ENCODE data around the gene THSD4.
"Not testable (repeated sequence)": the region's sequence is repeated elsewhere in the genome, so short reads cannot be mapped to it uniquely, and the experiment has no call there.

The THSD4 gene

GRCh38 chr15:71197620-71198019 is 82.3 kb downstream of the THSD4 start:
- DNase-seq: no peak

- no peak for DNase-seq
Observed at GRCh38 chr15:71198846-71199245, 83.6 kb downstream of the THSD4 start.

- DNase-seq: no peak
Observed at GRCh38 chr15:71199384-71200351, 84.4 kb downstream of the THSD4 start.

GRCh38 chr15:71201477-71201876 is 86.2 kb downstream of the THSD4 start:
- DNase-seq: no peak

- no peak for DNase-seq
Observed at GRCh38 chr15:71202712-71203111, 87.4 kb downstream of the THSD4 start.

- DNase-seq: no peak
Observed at GRCh38 chr15:71203586-71204474, 88.6 kb downstream of the THSD4 start.

GRCh38 chr15:71207141-71207540 is 91.9 kb downstream of the THSD4 start:
- DNase-seq: no peak

GRCh38 chr15:71212146-71212545 is 96.9 kb downstream of the THSD4 start:
- no peak for DNase-seq

- DNase-seq: not testable (repeated sequence)
Observed at GRCh38 chr15:71213943-71214342, 98.7 kb downstream of the THSD4 start.

- DNase-seq: no peak
Observed at GRCh38 chr15:71215126-71215894, 100.0 kb downstream of the THSD4 start.

GRCh38 chr15:71218272-71218805 is 103.1 kb downstream of the THSD4 start:
- DNase-seq: no peak

GRCh38 chr15:71219101-71219500 is 103.8 kb downstream of the THSD4 start:
- no peak for DNase-seq

GRCh38 chr15:71219645-71220044 is 104.4 kb downstream of the THSD4 start:
- no peak for DNase-seq

GRCh38 chr15:71220828-71221227 is 105.6 kb downstream of the THSD4 start:
- no peak for DNase-seq

GRCh38 chr15:71221417-71221816 is 106.1 kb downstream of the THSD4 start:
- DNase-seq: no peak

- no peak for DNase-seq
Observed at GRCh38 chr15:71223516-71223915, 108.2 kb downstream of the THSD4 start.

GRCh38 chr15:71224024-71224423 is 108.8 kb downstream of the THSD4 start:
- no peak for DNase-seq

GRCh38 chr15:71225851-71226250 is 110.6 kb downstream of the THSD4 start:
- no peak for DNase-seq

GRCh38 chr15:71226536-71227455 is 111.5 kb downstream of the THSD4 start:
- DNase-seq: no peak

- no peak for DNase-seq
Observed at GRCh38 chr15:71228403-71228802, 113.1 kb downstream of the THSD4 start.

GRCh38 chr15:71230303-71230702 is 115.0 kb downstream of the THSD4 start:
- DNase-seq: no peak

Data from bone marrow (tissue), 2 donors.